Measurements from ENCODE around the gene B2M.
"Not testable (repeated sequence)": the region's sequence is repeated elsewhere in the genome, so short reads cannot be mapped to it uniquely, and the experiment has no call there.

B2M gene

GRCh38 chr15:44711096-44711742 lies at the start of gene B2M, which contains the start of gene PATL2:
Gene B2M (plus strand): TSS chr15:44711517. CDS start chr15:44711547, 30 bp downstream.
Gene PATL2 (minus strand): TSS chr15:44711323. CDS start chr15:44676490, 34,833 bp downstream.
- DNase-seq: peak; percentile 48 to 98 (median 91)

GRCh38 chr15:44661576-44661975 lies 49.7 kb upstream of the B2M start:
- DNase-seq: no peak

GRCh38 chr15:44662478-44663409 lies 48.6 kb upstream of the B2M start:
- DNase-seq: peak in 32 of 51 donors; percentile 18 to 68 (median 49)

GRCh38 chr15:44663410-44664308 lies 47.7 kb upstream of the B2M start, which contains the start of gene SPG11:
Gene SPG11 (minus strand): TSS chr15:44663662. CDS start chr15:44663647, 15 bp downstream.
- DNase-seq: peak; percentile 72 to 99 (median 94)

GRCh38 chr15:44666210-44667038 lies 44.9 kb upstream of the B2M start:
- no peak for DNase-seq

GRCh38 chr15:44667039-44667360 lies 44.3 kb upstream of the B2M start:
- DNase-seq: peak in 1 of 51 donors; percentile 8

GRCh38 chr15:44668921-44669320 lies 42.4 kb upstream of the B2M start:
- DNase-seq: no peak

- no peak for DNase-seq
Measured at GRCh38 chr15:44670087-44670950, 41.0 kb upstream of the B2M start.

GRCh38 chr15:44673639-44674038 lies 37.7 kb upstream of the B2M start:
- no peak for DNase-seq

GRCh38 chr15:44675911-44676310 lies 35.4 kb upstream of the B2M start:
- DNase-seq: no peak

- no peak for DNase-seq
Measured at GRCh38 chr15:44676676-44677075, 34.6 kb upstream of the B2M start.

GRCh38 chr15:44682211-44682610 lies 29.1 kb upstream of the B2M start:
- DNase-seq: no peak

GRCh38 chr15:44682809-44683682 lies 28.3 kb upstream of the B2M start:
- DNase-seq: not testable (repeated sequence)

- DNase-seq: not testable (repeated sequence)
Measured at GRCh38 chr15:44689318-44689717, 22.0 kb upstream of the B2M start.

GRCh38 chr15:44690245-44690644 lies 21.1 kb upstream of the B2M start:
- DNase-seq: not testable (repeated sequence)

- no peak for DNase-seq
Measured at GRCh38 chr15:44692659-44693058, 18.7 kb upstream of the B2M start.

- DNase-seq: no peak
Measured at GRCh38 chr15:44694416-44694815, 16.9 kb upstream of the B2M start.

- DNase-seq: no peak
Measured at GRCh38 chr15:44695294-44695693, 16.0 kb upstream of the B2M start.

Measured in hypothalamus (tissue), 51 donors.